Body of pancreas (tissue), 4 donors: ENCODE results near the gene LOC101059915.

ENCODE experiments used
- POLR2A ChIP-seq, 3 donors: fragments of 450-650 bp; IDR thresholded peaks; one replicate each; pipeline ENCODE4 v1.6.1; 2016; ENCODE audit warnings: antibody characterized with exemption in 3 of 3, mild to moderate bottlenecking in 2 of 3
- TF ChIP-seq, protein P1 (sequence below), 7 experiments: fragments of 450-650 bp in 4 of 7; fragments of 200-600 bp in 3 of 7; sonication (generic) in 3 of 7; IDR thresholded peaks; one replicate each; pipeline ENCODE4 v1.5.1; 2016 to 2019; ENCODE audit warnings: antibody characterized with exemption in 7 of 7

DNA sequence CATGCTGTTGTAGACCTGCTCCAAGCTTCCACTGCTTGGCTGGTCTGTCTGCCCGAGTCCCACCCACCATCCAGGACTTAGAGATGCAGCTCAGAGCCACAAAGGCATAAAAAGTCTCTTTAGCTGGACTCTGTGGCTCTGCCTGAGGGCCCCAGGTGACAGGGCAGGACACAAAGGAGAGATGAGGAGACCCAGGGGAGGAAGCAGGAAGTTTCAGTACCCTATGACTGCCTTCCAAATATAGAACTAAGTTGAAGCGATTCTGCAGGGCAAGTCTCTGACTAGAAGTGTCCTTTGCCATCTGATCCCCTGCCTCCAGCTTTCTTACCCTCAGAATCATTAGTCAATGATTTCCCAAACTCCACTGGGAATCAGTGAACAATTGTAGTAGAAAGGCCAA is 37.9 kb upstream of the LOC101059915 start:
- TF ChIP-seq, protein P1, sequence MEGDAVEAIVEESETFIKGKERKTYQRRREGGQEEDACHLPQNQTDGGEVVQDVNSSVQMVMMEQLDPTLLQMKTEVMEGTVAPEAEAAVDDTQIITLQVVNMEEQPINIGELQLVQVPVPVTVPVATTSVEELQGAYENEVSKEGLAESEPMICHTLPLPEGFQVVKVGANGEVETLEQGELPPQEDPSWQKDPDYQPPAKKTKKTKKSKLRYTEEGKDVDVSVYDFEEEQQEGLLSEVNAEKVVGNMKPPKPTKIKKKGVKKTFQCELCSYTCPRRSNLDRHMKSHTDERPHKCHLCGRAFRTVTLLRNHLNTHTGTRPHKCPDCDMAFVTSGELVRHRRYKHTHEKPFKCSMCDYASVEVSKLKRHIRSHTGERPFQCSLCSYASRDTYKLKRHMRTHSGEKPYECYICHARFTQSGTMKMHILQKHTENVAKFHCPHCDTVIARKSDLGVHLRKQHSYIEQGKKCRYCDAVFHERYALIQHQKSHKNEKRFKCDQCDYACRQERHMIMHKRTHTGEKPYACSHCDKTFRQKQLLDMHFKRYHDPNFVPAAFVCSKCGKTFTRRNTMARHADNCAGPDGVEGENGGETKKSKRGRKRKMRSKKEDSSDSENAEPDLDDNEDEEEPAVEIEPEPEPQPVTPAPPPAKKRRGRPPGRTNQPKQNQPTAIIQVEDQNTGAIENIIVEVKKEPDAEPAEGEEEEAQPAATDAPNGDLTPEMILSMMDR (IDR thresholded peaks at IDR 0.05): no peak
- TF ChIP-seq POLR2A (IDR thresholded peaks at IDR 0.05): no peak
